Natural killer cell (primary cell): Measurements from ENCODE around the gene NR2C2. TPM values are rescaled to one million over a fixed set of nuclear protein-coding genes. Genes with fewer than 3 reads are reported as not detected.

Source experiments
- ATAC-seq, 3 donors: fragments of 150-1000 bp in 2 of 3; fragments of 200-7000 bp in 1 of 3; cut with Tn5 transposase; 1 replicate in 1 of 3; 2 replicates in 2 of 3; pipeline ENCODE4 v1.10.0; 2021; ENCODE audit warnings: mild to moderate bottlenecking in 2 of 3, moderate library complexity in 2 of 3
- DNase-seq, 2 donors: peaks; one replicate each; pipeline versions ENCODE4 v3.0.0 to v3.0.0-alpha.2; 2013 to 2021; ENCODE audit warnings: mixed read lengths in 1 of 2
- H3K27ac ChIP-seq: one replicate; pipeline ENCODE4 v1.5.1; 2013; ENCODE audit warnings: mild to moderate bottlenecking, low read length
- H3K27me3 ChIP-seq: one replicate; pipeline ENCODE4 v1.6.1; 2013; ENCODE audit warnings: low read length; ENCODE audit not compliant: control insufficient read depth, insufficient read depth
- H3K36me3 ChIP-seq: one replicate; pipeline ENCODE4 v1.6.1; 2013; ENCODE audit warnings: low read length; ENCODE audit not compliant: control insufficient read depth, insufficient read depth
- H3K4me1 ChIP-seq: one replicate; pipeline ENCODE4 v1.6.1; 2013; ENCODE audit warnings: low read length; ENCODE audit not compliant: control insufficient read depth, insufficient read depth
- H3K4me3 ChIP-seq: one replicate; pipeline ENCODE4 v1.5.1; 2013; ENCODE audit warnings: low read length
- H3K9me3 ChIP-seq: one replicate; pipeline ENCODE4 v1.6.1; 2013; ENCODE audit warnings: low read length; ENCODE audit not compliant: control insufficient read depth, insufficient read depth
- H3K27ac Mint-ChIP-seq, 2 donors: one replicate each; pipeline ENCODE4 v1.8.0; 2022; ENCODE audit warnings: mild to moderate bottlenecking in 2 of 2, mixed read lengths in 2 of 2, moderate library complexity in 1 of 2
- H3K27me3 Mint-ChIP-seq, 2 donors: one replicate each; pipeline ENCODE4 v1.8.0; 2022; ENCODE audit warnings: low read depth in 2 of 2, mixed read lengths in 2 of 2
- H3K36me3 Mint-ChIP-seq: one replicate; pipeline ENCODE4 v1.8.0; 2022; ENCODE audit warnings: mixed read lengths
- H3K4me1 Mint-ChIP-seq, 2 donors: one replicate each; pipeline ENCODE4 v1.8.0; 2022; ENCODE audit warnings: mixed read lengths in 2 of 2
- H3K4me3 Mint-ChIP-seq: one replicate; pipeline ENCODE4 v1.8.0; 2022; ENCODE audit warnings: mild to moderate bottlenecking, moderate library complexity, mixed read lengths
- H3K9me3 Mint-ChIP-seq, 2 donors: one replicate each; pipeline ENCODE4 v1.8.0; 2022; ENCODE audit warnings: mixed read lengths in 2 of 2
- WGBS: methylation state at CpG from one replicate; pipeline ENCODE4 v1.1.7; 2013; ENCODE audit warnings: missing lambda C conversion rate; ENCODE audit not compliant: insufficient coverage; 5-methylcytosine and 5-hydroxymethylcytosine counted together
- intact Hi-C: fragments of 100-400 bp; cut with micrococcal nuclease; formaldehyde crosslinking; loops from one replicate; pipeline ENCODE4 v1.14.2; 2022
- total RNA-seq, 4 donors: library from RNA; stranded (reverse); fragments of 120-200 nt in 1 of 4; gene quantifications; one replicate each; pipeline versions ENCODE4 v1.2.3 to v1.2.4, GENCODE V29; 2013 to 2022
- TF ChIP-seq, protein P1 (sequence below): fragments of 200-600 bp; IDR thresholded peaks from one replicate; pipeline ENCODE4 v1.8.0; 2022; ENCODE audit warnings: antibody characterized with exemption

NR2C2 gene
- total RNA-seq, 3 donors from 2014 or later (not counting 1 experiment from before 2014, with no cell fraction given), result 70.4 to 94.3 (median 81.6) TPM

DNA sequence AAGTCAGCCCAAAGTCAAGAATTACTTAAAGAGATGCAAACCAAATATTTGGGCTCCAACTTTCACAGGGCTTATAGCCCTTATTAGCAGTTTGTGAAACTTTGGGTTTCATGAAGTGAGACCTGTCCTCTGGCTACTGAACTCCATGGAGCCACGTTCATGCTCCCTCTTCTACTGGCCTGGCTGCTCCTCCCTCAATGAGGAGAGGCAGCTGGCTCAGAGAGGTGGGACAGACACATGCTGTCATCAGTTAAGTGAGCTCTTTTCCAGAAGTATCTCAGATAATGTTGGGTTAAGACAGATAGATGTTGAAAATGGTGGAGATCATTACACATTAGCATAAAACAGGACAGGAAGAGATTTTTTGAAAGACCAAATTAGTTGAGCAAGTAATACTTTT, 98.3 kb downstream of the NR2C2 start:
- intact Hi-C loops, result no loop called here
- H3K27ac Mint-ChIP-seq, result peak overlapping the region; percentile 1 to 11
- Histone ChIP-seq H3K9me3 (no peaks in the 10 kb centered on the region), H3K27me3 (no peaks in the 10 kb centered on the region), H3K4me1 (peaks cover 2% of the 10 kb centered on the region), H3K27ac (no peak overlapping the region), H3K4me3 (no peak overlapping the region), H3K36me3 (peaks cover 79% of the 10 kb centered on the region)
- H3K4me1 Mint-ChIP-seq, result no peaks in the 10 kb centered on the region
- 96% methylated on average over 1 of the region's 1 CpG for WGBS
- ATAC-seq, result no peak
- H3K9me3 Mint-ChIP-seq, result no peaks in the 10 kb centered on the region
- no peak overlapping the region for H3K4me3 Mint-ChIP-seq
- DNase-seq, result no peak
- TF ChIP-seq, protein P1, sequence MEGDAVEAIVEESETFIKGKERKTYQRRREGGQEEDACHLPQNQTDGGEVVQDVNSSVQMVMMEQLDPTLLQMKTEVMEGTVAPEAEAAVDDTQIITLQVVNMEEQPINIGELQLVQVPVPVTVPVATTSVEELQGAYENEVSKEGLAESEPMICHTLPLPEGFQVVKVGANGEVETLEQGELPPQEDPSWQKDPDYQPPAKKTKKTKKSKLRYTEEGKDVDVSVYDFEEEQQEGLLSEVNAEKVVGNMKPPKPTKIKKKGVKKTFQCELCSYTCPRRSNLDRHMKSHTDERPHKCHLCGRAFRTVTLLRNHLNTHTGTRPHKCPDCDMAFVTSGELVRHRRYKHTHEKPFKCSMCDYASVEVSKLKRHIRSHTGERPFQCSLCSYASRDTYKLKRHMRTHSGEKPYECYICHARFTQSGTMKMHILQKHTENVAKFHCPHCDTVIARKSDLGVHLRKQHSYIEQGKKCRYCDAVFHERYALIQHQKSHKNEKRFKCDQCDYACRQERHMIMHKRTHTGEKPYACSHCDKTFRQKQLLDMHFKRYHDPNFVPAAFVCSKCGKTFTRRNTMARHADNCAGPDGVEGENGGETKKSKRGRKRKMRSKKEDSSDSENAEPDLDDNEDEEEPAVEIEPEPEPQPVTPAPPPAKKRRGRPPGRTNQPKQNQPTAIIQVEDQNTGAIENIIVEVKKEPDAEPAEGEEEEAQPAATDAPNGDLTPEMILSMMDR, result no peak
- H3K27me3 Mint-ChIP-seq, result no peaks in the 10 kb centered on the region
- H3K36me3 Mint-ChIP-seq, result peaks cover 9% of the 10 kb centered on the region

DNA sequence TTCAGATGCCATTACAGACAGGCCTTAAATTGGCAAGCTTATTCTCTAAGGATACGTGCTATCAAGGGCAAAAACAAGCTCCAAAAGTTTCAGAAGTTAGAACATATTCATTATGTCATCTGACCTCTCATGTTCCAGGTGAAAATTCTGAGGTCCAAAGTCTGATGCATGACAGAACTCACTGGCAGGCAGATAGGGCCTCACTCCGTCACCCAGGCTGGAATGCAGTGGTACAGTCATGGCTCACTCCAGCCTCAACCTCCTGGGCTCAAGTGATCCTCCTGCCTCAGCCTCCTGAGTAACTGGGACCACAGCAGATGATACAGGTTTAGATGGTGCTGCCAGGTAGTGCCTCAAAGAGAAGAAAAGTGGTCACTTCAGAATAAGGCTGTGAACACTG, 102.2 kb downstream of the NR2C2 start:
- Mint-ChIP-seq H3K27me3 (no peaks in the 10 kb centered on the region), H3K36me3 (no peaks in the 10 kb centered on the region), H3K4me1 (peaks cover under 1 to 25% of the 10 kb centered on the region in 2 donors), H3K9me3 (no peaks in the 10 kb centered on the region), H3K27ac (no peak overlapping the region), H3K4me3 (no peak overlapping the region)
- ATAC-seq, result no peak
- Histone ChIP-seq H3K4me3 (no peak overlapping the region), H3K27me3 (no peaks in the 10 kb centered on the region), H3K4me1 (peaks cover 19% of the 10 kb centered on the region), H3K36me3 (peaks cover 55% of the 10 kb centered on the region), H3K9me3 (no peaks in the 10 kb centered on the region), H3K27ac (no peak overlapping the region)
- 96% methylated on average over 2 of the region's 2 CpGs for WGBS
- TF ChIP-seq, protein P1, result no peak
- intact Hi-C loops, result no loop called here
- DNase-seq, result no peak

DNA sequence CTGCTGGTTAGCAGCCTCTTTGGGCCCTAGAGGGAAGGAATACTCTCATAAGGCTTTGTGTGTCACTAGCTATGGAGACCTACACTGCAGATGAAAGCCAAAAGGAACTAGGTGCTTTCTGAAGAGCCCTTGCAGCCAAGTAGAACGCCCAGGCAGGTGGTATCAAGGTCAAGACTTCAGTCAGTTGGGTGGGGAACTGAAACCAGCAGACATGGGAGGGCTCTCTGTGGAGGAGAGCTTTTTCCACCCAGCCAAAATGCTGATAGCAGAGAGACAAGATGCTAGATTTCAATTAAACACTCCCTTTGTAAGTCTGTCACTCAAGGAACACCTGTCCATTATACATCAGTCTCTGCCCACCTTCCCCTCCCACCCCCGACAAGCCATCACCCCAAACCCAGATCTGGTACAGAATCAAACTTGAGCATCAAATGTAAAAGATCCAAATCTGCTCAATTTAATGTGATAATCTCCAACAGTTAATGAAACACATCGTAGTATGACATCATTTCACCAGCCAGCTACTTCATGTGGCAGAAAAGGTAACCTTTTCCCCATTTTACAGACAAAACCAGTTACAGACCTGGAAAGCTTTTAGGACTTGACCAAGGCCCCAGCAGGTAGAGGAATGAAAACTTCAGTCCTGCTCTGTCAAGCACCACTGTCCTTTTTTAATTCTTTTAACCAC, 103.2 kb downstream of the NR2C2 start:
- H3K4me3 Mint-ChIP-seq, result no peak overlapping the region
- intact Hi-C loops, result loop anchor here (1.0 kb wide), 1 partner anchor 15 kb away; the partner anchor contains the start of gene MRPS25
- no peaks in the 10 kb centered on the region for H3K36me3 Mint-ChIP-seq

More for the DNA sequence above, 103.2 kb downstream of the NR2C2 start:
- Histone ChIP-seq H3K4me3 (no peak overlapping the region), H3K36me3 (peaks cover 46% of the 10 kb centered on the region), H3K9me3 (no peaks in the 10 kb centered on the region), H3K27ac (peak overlapping the region; percentile 34), H3K27me3 (no peaks in the 10 kb centered on the region), H3K4me1 (peaks cover 25% of the 10 kb centered on the region)
- TF ChIP-seq, protein P1, result no peak
- Mint-ChIP-seq H3K4me1 (peaks cover 10 to 35% of the 10 kb centered on the region in 2 donors), H3K27ac (peak overlapping the region in 1 of 2 donors; percentile 51), H3K9me3 (peaks cover 0 to 2% of the 10 kb centered on the region in 2 donors), H3K27me3 (no peaks in the 10 kb centered on the region)
- DNase-seq (no peak), ATAC-seq (no peak)
- 64% methylated on average over 3 of the region's 3 CpGs for WGBS
